SK-N-SH (cell line): Measurements from ENCODE around the gene NTRK2. TPM values are rescaled to one million over a fixed set of nuclear protein-coding genes. Genes with fewer than 3 reads are reported as not detected.

Experiments used
- CTCF ChIA-PET: fragments of 300-600, 350-600 bp; formaldehyde crosslinking; extraction: SDS; loops from one replicate; lab custom pipeline; 2021; lab: Yijun Ruan, JAX
- POLR2A ChIA-PET: fragments of 350-600 bp; sonication (Branson Sonifier 250); formaldehyde crosslinking; extraction: SDS; loops from one replicate; lab custom pipeline; 2020; ENCODE audit warnings: antibody characterized with exemption, inconsistent platforms; lab: Yijun Ruan, JAX
- DNase-seq: peaks from one replicate; pipeline ENCODE4 v3.0.0; 2012
- H2AFZ ChIP-seq: fragments of 200-600 bp; sonication (generic); 2 replicates; pipeline ENCODE4 v1.8.1; 2016; ENCODE audit warnings: antibody characterized with exemption, mild to moderate bottlenecking, low read depth
- H3F3A ChIP-seq: fragments of 200-600 bp; sonication (generic); replicated peaks from 2 replicates; pipeline ENCODE3; 2016; ENCODE audit warnings: antibody characterized with exemption, mild to moderate bottlenecking; ENCODE audit not compliant: insufficient read depth
- H3K27ac ChIP-seq, 2 experiments: fragments of 200-500 bp in 1 of 2; fragments of 200-600 bp in 1 of 2; sonication (Bioruptor generic) in 1 of 2; sonication (generic), shearing (Covaris generic) in 1 of 2; 2 replicates each; pipeline versions ENCODE4 v1.5.1 to v1.6.1; 2014 to 2016; ENCODE audit warnings: low read depth in 2 of 2, inconsistent platforms in 1 of 2, low read length in 1 of 2, mild to moderate bottlenecking in 1 of 2, mixed read lengths in 1 of 2
- H3K27me3 ChIP-seq: fragments of 200-600 bp; sonication (generic), shearing (Covaris generic); 2 replicates; pipeline ENCODE4 v1.6.1; 2016; ENCODE audit warnings: mixed run types; ENCODE audit not compliant: insufficient read depth
- H3K36me3 ChIP-seq, 2 experiments: fragments of 200-500 bp in 1 of 2; fragments of 200-600 bp in 1 of 2; sonication (Bioruptor generic) in 1 of 2; sonication (generic) in 1 of 2; replicated peaks in 1 of 2; 2 replicates each; pipeline versions ENCODE3 to v1.5.1; 2014 to 2016; ENCODE audit warnings: low read length in 1 of 2, mild to moderate bottlenecking in 1 of 2; ENCODE audit not compliant: insufficient read depth in 2 of 2, control insufficient read depth in 1 of 2
- H3K4me1 ChIP-seq, 2 experiments: fragments of 200-500 bp in 1 of 2; fragments of 200-600 bp in 1 of 2; sonication (Bioruptor generic) in 1 of 2; sonication (generic), shearing (Covaris generic) in 1 of 2; 2 replicates each; pipeline versions ENCODE4 v1.5.1 to v1.6.1; 2014 to 2016; ENCODE audit warnings: low read depth in 1 of 2, low read length in 1 of 2, mixed run types in 1 of 2; ENCODE audit not compliant: insufficient read depth in 2 of 2, control insufficient read depth in 1 of 2
- H3K4me2 ChIP-seq: fragments of 200-600 bp; sonication (generic), shearing (Covaris generic); 2 replicates; pipeline ENCODE4 v1.6.1; 2017; ENCODE audit warnings: mixed run types
- H3K4me3 ChIP-seq, 2 experiments: fragments of 200-500 bp in 1 of 2; fragments of 200-600 bp in 1 of 2; sonication (Bioruptor generic) in 1 of 2; sonication (generic), shearing (Covaris generic) in 1 of 2; 2 replicates each; pipeline versions ENCODE4 v1.5.1 to v1.8.1; 2014 to 2016; ENCODE audit warnings: low read depth in 2 of 2, inconsistent platforms in 1 of 2, low read length in 1 of 2, mild to moderate bottlenecking in 1 of 2, mixed read lengths in 1 of 2, moderate library complexity in 1 of 2
- H3K79me2 ChIP-seq: fragments of 200-600 bp; sonication (generic); 2 replicates; pipeline ENCODE4 v1.8.1; 2017; ENCODE audit warnings: mild to moderate bottlenecking; ENCODE audit not compliant: insufficient read depth
- H3K9ac ChIP-seq: fragments of 200-600 bp; sonication (generic); 2 replicates; pipeline ENCODE4 v1.6.1; 2017; ENCODE audit warnings: mixed run types
- H3K9me2 ChIP-seq: fragments of 200-600 bp; sonication (generic); 2 replicates; pipeline ENCODE4 v1.6.1; 2017; ENCODE audit warnings: mixed run types
- H3K9me3 ChIP-seq: fragments of 200-600 bp; sonication (generic); 2 replicates; pipeline ENCODE4 v1.6.1; 2017; ENCODE audit warnings: mixed run types, mild to moderate bottlenecking, moderate library complexity
- H4K20me1 ChIP-seq: fragments of 200-600 bp; sonication (generic); 2 replicates; pipeline ENCODE4 v1.6.1; 2017; ENCODE audit warnings: mild to moderate bottlenecking, mixed run types; ENCODE audit not compliant: insufficient read depth
- ELF1 ChIP-seq: IDR thresholded peaks from 2 replicates; pipeline ENCODE4 v1.4.0; 2012
- EZH2phosphoT487 ChIP-seq: fragments of 200-600 bp; sonication (generic); IDR thresholded peaks from 2 replicates; pipeline ENCODE4 v1.6.1; 2017; ENCODE audit warnings: low read depth, mixed run types, mild to moderate bottlenecking, antibody characterized with exemption, moderate library complexity, borderline replicate concordance
- FOSL2 ChIP-seq: IDR thresholded peaks from 2 replicates; pipeline ENCODE4 v1.4.0; 2012; ENCODE audit warnings: low read depth, mild to moderate bottlenecking, moderate library complexity, borderline replicate concordance
- FOXM1 ChIP-seq: IDR thresholded peaks from 2 replicates; pipeline ENCODE4 v1.4.0; 2012; ENCODE audit warnings: low read depth, mild to moderate bottlenecking
- GATA2 ChIP-seq: sonication (generic); formaldehyde crosslinking; IDR thresholded peaks from 2 replicates; pipeline ENCODE4 v1.5.0; 2020; ENCODE audit warnings: mild to moderate bottlenecking, missing genetic modification reagents
- JUND ChIP-seq: IDR thresholded peaks from 2 replicates; pipeline ENCODE4 v1.4.0; 2012
- MEF2A ChIP-seq: IDR thresholded peaks from 2 replicates; pipeline ENCODE4 v1.4.0; 2012; ENCODE audit warnings: low read depth, borderline replicate concordance
- NFIC ChIP-seq: IDR thresholded peaks from 2 replicates; pipeline ENCODE4 v1.4.0; 2012; ENCODE audit warnings: borderline replicate concordance
- NRF1 ChIP-seq: IDR thresholded peaks from 2 replicates; pipeline ENCODE4 v1.6.1; 2012; ENCODE audit warnings: low read depth, mild to moderate bottlenecking, low read length
- POLR2AphosphoS5 ChIP-seq: IDR thresholded peaks from 2 replicates; pipeline ENCODE4 v1.6.1; 2012; ENCODE audit warnings: low read depth, low read length
- RCOR1 ChIP-seq: fragments of 150-350 bp; IDR thresholded peaks from 2 replicates; pipeline ENCODE4 v1.6.1; 2017; ENCODE audit warnings: antibody characterized with exemption, low read length
- RFX5 ChIP-seq: IDR thresholded peaks from 2 replicates; pipeline ENCODE4 v1.6.1; 2012; ENCODE audit warnings: mild to moderate bottlenecking, improper control_type of control experiment, low read length
- RXRA ChIP-seq: IDR thresholded peaks from 2 replicates; pipeline ENCODE4 v1.4.0; 2012; ENCODE audit warnings: low read depth, mild to moderate bottlenecking, borderline replicate concordance
- SIN3A ChIP-seq: IDR thresholded peaks from 2 replicates; pipeline ENCODE4 v1.6.1; 2012; ENCODE audit warnings: low read depth, mild to moderate bottlenecking, low read length, moderate library complexity, borderline replicate concordance
- TAF1 ChIP-seq: IDR thresholded peaks from 2 replicates; pipeline ENCODE4 v1.6.1; 2012; ENCODE audit warnings: low read depth, mild to moderate bottlenecking, low read length, moderate library complexity, borderline replicate concordance
- YY1 ChIP-seq: IDR thresholded peaks from 2 replicates; pipeline ENCODE4 v1.4.0; 2012; ENCODE audit warnings: low read depth, mild to moderate bottlenecking
- WGBS: methylation state at CpG from one replicate; pipeline ENCODE4 v1.1.6; 2017; ENCODE audit warnings: low lambda C conversion rate; 5-methylcytosine and 5-hydroxymethylcytosine counted together
- polyA plus RNA-seq, 3 experiments: library from polyadenylated mRNA; depleted of rRNA; stranded (reverse); fragments of >200 nt; gene quantifications; 2 replicates each; pipeline ENCODE4 v1.2.3, GENCODE V29; 2012
- TF ChIP-seq, protein P1 (sequence below): fragments of 200-600 bp; sonication (generic); IDR thresholded peaks from 2 replicates; pipeline ENCODE4 v1.6.1; 2017; ENCODE audit warnings: antibody characterized with exemption, mild to moderate bottlenecking, moderate library complexity
- TF ChIP-seq, protein P2 (sequence below): IDR thresholded peaks from 2 replicates; pipeline ENCODE4 v1.4.0; 2012; ENCODE audit warnings: low read depth, borderline replicate concordance
- TF ChIP-seq, protein P3 (sequence below): IDR thresholded peaks from 2 replicates; pipeline ENCODE4 v1.4.0; 2012; ENCODE audit warnings: low read depth

NTRK2 gene
- polyA plus RNA-seq, 1 of the 3 experiments (the other 2 are of a cell fraction): 0.05 TPM

DNA sequence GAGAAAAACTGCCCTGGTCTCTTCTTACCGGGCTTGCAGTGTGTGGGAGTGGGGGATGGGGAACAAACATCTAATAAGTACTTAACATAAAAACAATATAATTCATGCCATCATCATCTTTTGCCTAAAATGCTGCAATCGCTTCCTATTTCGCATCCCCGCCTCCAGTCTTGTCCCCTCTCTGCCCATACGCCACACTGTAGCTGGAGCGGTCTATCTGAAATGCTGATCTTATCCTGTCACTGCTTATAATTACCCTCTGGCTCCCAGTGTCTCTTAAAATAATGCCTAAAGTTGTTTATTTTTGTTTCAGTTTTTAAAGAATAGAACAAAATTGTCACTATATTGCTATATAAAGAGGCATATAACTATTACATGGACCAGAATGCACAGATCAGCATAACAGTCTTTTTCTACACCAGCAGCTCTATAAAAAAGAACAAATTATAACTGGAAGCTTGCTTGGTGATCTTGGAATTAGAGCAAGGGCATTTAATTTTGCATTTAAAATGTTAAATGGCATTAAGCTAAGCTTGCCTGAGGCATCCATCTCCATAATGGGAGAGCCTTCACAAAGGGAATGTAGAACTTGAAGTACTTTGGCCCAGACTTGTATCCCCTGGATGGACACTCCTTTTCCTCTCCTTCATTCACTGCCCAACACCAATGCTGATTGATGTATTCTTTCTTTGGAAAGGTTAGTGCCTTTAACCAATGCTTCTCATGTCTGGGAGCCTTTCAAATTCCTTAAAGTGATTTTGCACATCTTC lies 12.2 kb downstream of the NTRK2 start:
- Histone ChIP-seq H3F3A (no peaks in the 10 kb centered on the region), H3K9me3 (no peaks in the 10 kb centered on the region), H3K79me2 (no peaks in the 10 kb centered on the region), H3K27ac (no peak overlapping the region), H2AFZ (no peak overlapping the region), H3K27me3 (no peaks in the 10 kb centered on the region), H3K9me2 (no peaks in the 10 kb centered on the region), H4K20me1 (no peaks in the 10 kb centered on the region), H3K4me1 (peaks cover 0 to 3% of the 10 kb centered on the region in 2 experiments; a peak in 1 of 4 replicates), H3K36me3 (no peaks in the 10 kb centered on the region), H3K4me2 (no peak overlapping the region), H3K4me3 (no peak overlapping the region), H3K9ac (no peak overlapping the region)
- TF ChIP-seq GATA2 (CRISPR knock-in tag) (peak; percentile 47; the same call in 1 of the 2 replicates), TAF1 (no peak)
- WGBS: 57% methylated on average over 6 of the region's 6 CpGs
- ChIA-PET CTCF (interaction anchor here (1.3 to 1.9 kb wide), 4 partner anchors 11 to 928 kb away, joined by 3 to 7 read pairs (median 5); no protein-coding TSS in a partner anchor), POLR2A (no interaction called here)
- DNase-seq: peak; percentile 30

DNA sequence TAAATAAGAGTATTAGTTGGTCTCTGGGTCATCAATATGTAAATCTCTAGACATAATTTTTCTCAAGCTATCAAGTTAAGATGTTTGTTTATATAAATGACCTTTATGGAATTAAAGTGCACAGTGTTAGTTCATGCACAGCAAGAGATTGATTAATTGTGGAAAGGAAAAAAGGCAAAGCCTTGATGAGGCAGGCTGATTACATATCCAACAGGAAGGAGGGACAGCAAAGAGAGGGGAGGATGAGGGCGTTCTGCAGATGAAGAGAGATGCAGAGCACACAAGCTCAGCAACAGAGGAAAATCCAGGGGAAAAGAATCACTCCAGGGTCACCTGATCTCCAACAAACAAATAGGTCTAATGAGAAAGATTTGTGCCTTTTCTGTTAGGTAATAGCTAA lies 16.5 kb downstream of the NTRK2 start:
- H3K9me3 ChIP-seq: no peaks in the 10 kb centered on the region
- no peaks in the 10 kb centered on the region for H3F3A ChIP-seq
- no peak for TF ChIP-seq NFIC
- no peak for TF ChIP-seq RXRA
- TF ChIP-seq RFX5: no peak
- no peak for TF ChIP-seq ELF1
- no peak for TF ChIP-seq MEF2A
- TF ChIP-seq FOSL2: no peak
- TF ChIP-seq GATA2 (CRISPR knock-in tag): no peak
- CTCF ChIA-PET: interaction anchor here (1.1 to 2.3 kb wide), 2 partner anchors 9 to 11 kb away, joined by 3 to 10 read pairs; no protein-coding TSS in a partner anchor
- 0% methylated on average over 1 of the region's 1 CpG for WGBS
- H3K27ac ChIP-seq: no peak overlapping the region
- no peak for DNase-seq
- H2AFZ ChIP-seq: no peak overlapping the region
- H3K4me2 ChIP-seq: no peak overlapping the region
- no peaks in the 10 kb centered on the region for H3K79me2 ChIP-seq
- H3K4me3 ChIP-seq: no peak overlapping the region
- H3K4me1 ChIP-seq: peaks cover 0 to 3% of the 10 kb centered on the region in 2 experiments; a peak in 1 of 4 replicates
- no peaks in the 10 kb centered on the region for H3K27me3 ChIP-seq
- POLR2A ChIA-PET: no interaction called here
- H3K9me2 ChIP-seq: no peaks in the 10 kb centered on the region
- no peaks in the 10 kb centered on the region for H4K20me1 ChIP-seq
- no peak overlapping the region for H3K9ac ChIP-seq
- no peaks in the 10 kb centered on the region for H3K36me3 ChIP-seq

DNA sequence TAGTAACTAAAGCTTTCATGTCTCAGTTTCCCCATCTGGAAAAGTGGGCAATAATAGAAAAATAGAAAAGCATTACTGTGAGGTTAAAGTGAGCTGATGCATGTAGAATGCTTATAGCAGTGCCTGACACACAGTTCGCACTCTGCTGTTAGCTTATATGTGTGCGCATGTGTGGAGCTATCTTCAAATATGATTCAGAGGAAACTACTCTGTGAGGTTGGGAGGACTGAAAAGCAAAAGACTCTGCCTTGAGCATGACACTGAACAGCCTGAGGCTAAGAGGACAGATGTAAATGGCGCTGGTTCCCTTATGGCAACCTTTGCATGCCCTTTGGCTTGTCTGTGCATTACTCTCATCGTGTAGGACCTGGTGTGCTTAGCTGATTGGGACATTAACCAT lies 19.4 kb downstream of the NTRK2 start:
- DNase-seq: no peak
- no peak overlapping the region for H3K4me2 ChIP-seq
- no peaks in the 10 kb centered on the region for H4K20me1 ChIP-seq
- no peak overlapping the region for H3K27ac ChIP-seq
- no peak for TF ChIP-seq SIN3A
- no peak for TF ChIP-seq NRF1
- TF ChIP-seq, protein P1, sequence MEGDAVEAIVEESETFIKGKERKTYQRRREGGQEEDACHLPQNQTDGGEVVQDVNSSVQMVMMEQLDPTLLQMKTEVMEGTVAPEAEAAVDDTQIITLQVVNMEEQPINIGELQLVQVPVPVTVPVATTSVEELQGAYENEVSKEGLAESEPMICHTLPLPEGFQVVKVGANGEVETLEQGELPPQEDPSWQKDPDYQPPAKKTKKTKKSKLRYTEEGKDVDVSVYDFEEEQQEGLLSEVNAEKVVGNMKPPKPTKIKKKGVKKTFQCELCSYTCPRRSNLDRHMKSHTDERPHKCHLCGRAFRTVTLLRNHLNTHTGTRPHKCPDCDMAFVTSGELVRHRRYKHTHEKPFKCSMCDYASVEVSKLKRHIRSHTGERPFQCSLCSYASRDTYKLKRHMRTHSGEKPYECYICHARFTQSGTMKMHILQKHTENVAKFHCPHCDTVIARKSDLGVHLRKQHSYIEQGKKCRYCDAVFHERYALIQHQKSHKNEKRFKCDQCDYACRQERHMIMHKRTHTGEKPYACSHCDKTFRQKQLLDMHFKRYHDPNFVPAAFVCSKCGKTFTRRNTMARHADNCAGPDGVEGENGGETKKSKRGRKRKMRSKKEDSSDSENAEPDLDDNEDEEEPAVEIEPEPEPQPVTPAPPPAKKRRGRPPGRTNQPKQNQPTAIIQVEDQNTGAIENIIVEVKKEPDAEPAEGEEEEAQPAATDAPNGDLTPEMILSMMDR: no peak
- no peak for TF ChIP-seq POLR2AphosphoS5
- no peak for TF ChIP-seq MEF2A
- TF ChIP-seq NFIC: no peak
- TF ChIP-seq YY1: no peak
- TF ChIP-seq, protein P2, sequence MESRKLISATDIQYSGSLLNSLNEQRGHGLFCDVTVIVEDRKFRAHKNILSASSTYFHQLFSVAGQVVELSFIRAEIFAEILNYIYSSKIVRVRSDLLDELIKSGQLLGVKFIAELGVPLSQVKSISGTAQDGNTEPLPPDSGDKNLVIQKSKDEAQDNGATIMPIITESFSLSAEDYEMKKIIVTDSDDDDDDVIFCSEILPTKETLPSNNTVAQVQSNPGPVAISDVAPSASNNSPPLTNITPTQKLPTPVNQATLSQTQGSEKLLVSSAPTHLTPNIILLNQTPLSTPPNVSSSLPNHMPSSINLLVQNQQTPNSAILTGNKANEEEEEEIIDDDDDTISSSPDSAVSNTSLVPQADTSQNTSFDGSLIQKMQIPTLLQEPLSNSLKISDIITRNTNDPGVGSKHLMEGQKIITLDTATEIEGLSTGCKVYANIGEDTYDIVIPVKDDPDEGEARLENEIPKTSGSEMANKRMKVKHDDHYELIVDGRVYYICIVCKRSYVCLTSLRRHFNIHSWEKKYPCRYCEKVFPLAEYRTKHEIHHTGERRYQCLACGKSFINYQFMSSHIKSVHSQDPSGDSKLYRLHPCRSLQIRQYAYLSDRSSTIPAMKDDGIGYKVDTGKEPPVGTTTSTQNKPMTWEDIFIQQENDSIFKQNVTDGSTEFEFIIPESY: no peak
- TF ChIP-seq FOXM1: no peak
- no peak for TF ChIP-seq EZH2phosphoT487
- no peak for TF ChIP-seq JUND
- no peak for TF ChIP-seq RCOR1
- TF ChIP-seq, protein P3, sequence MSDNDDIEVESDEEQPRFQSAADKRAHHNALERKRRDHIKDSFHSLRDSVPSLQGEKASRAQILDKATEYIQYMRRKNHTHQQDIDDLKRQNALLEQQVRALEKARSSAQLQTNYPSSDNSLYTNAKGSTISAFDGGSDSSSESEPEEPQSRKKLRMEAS: no peak
- TF ChIP-seq, all 33 proteins: peak for 0
- Histone ChIP-seq H3K9ac (no peak overlapping the region), H3K4me1 (no peaks in the 10 kb centered on the region), H3K9me3 (no peaks in the 10 kb centered on the region), H3K9me2 (no peaks in the 10 kb centered on the region), H3K4me3 (no peak overlapping the region), H3F3A (no peaks in the 10 kb centered on the region), H3K36me3 (no peaks in the 10 kb centered on the region), H2AFZ (no peak overlapping the region), H3K27me3 (no peaks in the 10 kb centered on the region), H3K79me2 (no peaks in the 10 kb centered on the region)
- 50% methylated on average over 4 of the region's 4 CpGs for WGBS
- POLR2A ChIA-PET: no interaction called here
- CTCF ChIA-PET: interaction anchor here (0.7 to 1.4 kb wide), 3 partner anchors 8 to 292 kb away, joined by 3 to 9 read pairs (median 4); no protein-coding TSS in a partner anchor
